Mesenchymal stem cell (in vitro differentiated cells and primary cell): Measurements from ENCODE around the gene KIAA1671.

Experiments
- DNase-seq: peaks from one replicate; pipeline ENCODE4 v3.0.0-alpha.2; 2013
- H2AFZ ChIP-seq: one replicate; pipeline ENCODE4 v1.6.1; 2013; ENCODE audit warnings: low read depth, mild to moderate bottlenecking, control low read depth, inconsistent platforms, low read length, moderate library complexity
- H2AK5ac ChIP-seq: 2 replicates; pipeline ENCODE4 v1.6.1; 2013; ENCODE audit warnings: low read length, moderate library complexity, mild to moderate bottlenecking, inconsistent platforms; ENCODE audit not compliant: severe bottlenecking
- H2BK120ac ChIP-seq: one replicate; pipeline ENCODE4 v1.6.1; 2013; ENCODE audit warnings: low read depth, mild to moderate bottlenecking, inconsistent platforms, low read length, moderate library complexity
- H2BK12ac ChIP-seq, 2 experiments: one replicate each; pipeline ENCODE4 v1.6.1; 2013; ENCODE audit warnings: inconsistent platforms in 2 of 2, low read length in 2 of 2, mild to moderate bottlenecking in 2 of 2, moderate library complexity in 2 of 2, control low read depth in 1 of 2
- H2BK15ac ChIP-seq: one replicate; pipeline ENCODE4 v1.6.1; 2013; ENCODE audit warnings: mild to moderate bottlenecking, low read depth, inconsistent platforms; ENCODE audit not compliant: poor library complexity, severe bottlenecking
- H2BK5ac ChIP-seq: 2 replicates; pipeline ENCODE4 v1.6.1; 2013; ENCODE audit warnings: low read depth, mild to moderate bottlenecking, low read length, control low read depth, inconsistent platforms; ENCODE audit not compliant: poor library complexity, severe bottlenecking
- H3K14ac ChIP-seq, 2 experiments: one replicate each; pipeline ENCODE4 v1.6.1; 2013; ENCODE audit warnings: inconsistent platforms in 2 of 2, low read length in 2 of 2, control low read depth in 1 of 2, mild to moderate bottlenecking in 1 of 2, moderate library complexity in 1 of 2
- H3K18ac ChIP-seq, 2 experiments: one replicate each; pipeline ENCODE4 v1.6.1; 2013; ENCODE audit warnings: inconsistent platforms in 2 of 2, low read length in 2 of 2, control low read depth in 1 of 2, low read depth in 1 of 2, mild to moderate bottlenecking in 1 of 2
- H3K23ac ChIP-seq, 2 experiments: one replicate each; pipeline ENCODE4 v1.6.1; 2013; ENCODE audit warnings: inconsistent platforms in 2 of 2, low read length in 2 of 2, mild to moderate bottlenecking in 2 of 2, moderate library complexity in 2 of 2, control low read depth in 1 of 2
- H3K27ac ChIP-seq: 2 replicates; pipeline ENCODE4 v1.5.1; 2013; ENCODE audit warnings: mild to moderate bottlenecking, moderate library complexity, low read length, control low read depth, inconsistent platforms; ENCODE audit not compliant: poor library complexity, severe bottlenecking
- H3K27me3 ChIP-seq, 2 experiments: 2 replicates each; pipeline versions ENCODE4 v1.6.1 to v1.7.0; 2013; ENCODE audit warnings: low read length in 2 of 2, mild to moderate bottlenecking in 2 of 2, moderate library complexity in 2 of 2, control low read depth in 1 of 2, inconsistent platforms in 1 of 2; ENCODE audit not compliant: control insufficient read depth in 1 of 2, insufficient read depth in 1 of 2
- H3K36me3 ChIP-seq, 2 experiments: 2 replicates each; pipeline versions ENCODE4 v1.6.1 to v1.7.0; 2013; ENCODE audit warnings: low read length in 2 of 2, control low read depth in 1 of 2, inconsistent platforms in 1 of 2, low read depth in 1 of 2, mild to moderate bottlenecking in 1 of 2; ENCODE audit not compliant: insufficient read depth in 2 of 2, control insufficient read depth in 1 of 2
- H3K4ac ChIP-seq, 2 experiments: one replicate each; pipeline ENCODE4 v1.6.1; 2013; ENCODE audit warnings: inconsistent platforms in 2 of 2, low read length in 2 of 2, mild to moderate bottlenecking in 2 of 2, moderate library complexity in 2 of 2, control low read depth in 1 of 2, low read depth in 1 of 2
- H3K4me1 ChIP-seq: 2 replicates; pipeline ENCODE4 v1.6.1; 2013; ENCODE audit warnings: low read depth, low read length, control low read depth; ENCODE audit not compliant: control insufficient read depth, insufficient read depth
- H3K4me2 ChIP-seq: 2 replicates; pipeline ENCODE4 v1.6.1; 2013; ENCODE audit warnings: low read length, mild to moderate bottlenecking, inconsistent platforms; ENCODE audit not compliant: poor library complexity, severe bottlenecking
- H3K4me3 ChIP-seq, 2 experiments: 2 replicates each; pipeline versions ENCODE4 v1.5.1 to v1.7.0; 2013; ENCODE audit warnings: low read length in 2 of 2, mild to moderate bottlenecking in 2 of 2, control low read depth in 1 of 2, low read depth in 1 of 2; ENCODE audit not compliant: insufficient read depth in 1 of 2
- H3K79me1 ChIP-seq: replicated peaks from 2 replicates; pipeline ENCODE4 v1.6.1; 2013; ENCODE audit warnings: mild to moderate bottlenecking, control low read depth, low read length, inconsistent platforms; ENCODE audit not compliant: poor library complexity, severe bottlenecking
- H3K9ac ChIP-seq: 2 replicates; pipeline ENCODE4 v1.7.0; 2013; ENCODE audit warnings: mild to moderate bottlenecking, low read length, moderate library complexity
- H3K9me3 ChIP-seq: 2 replicates; pipeline ENCODE4 v1.7.0; 2013; ENCODE audit warnings: mild to moderate bottlenecking, low read length; ENCODE audit not compliant: control insufficient read depth
- H4K8ac ChIP-seq: one replicate; pipeline ENCODE4 v1.6.1; 2013; ENCODE audit warnings: inconsistent platforms, mild to moderate bottlenecking, low read length, moderate library complexity
- H4K91ac ChIP-seq: one replicate; pipeline ENCODE4 v1.6.1; 2013; ENCODE audit warnings: mild to moderate bottlenecking, low read length, inconsistent platforms
- WGBS: methylation state at CpG from one replicate; pipeline ENCODE4 v1.1.7; 2013; ENCODE audit warnings: mixed read lengths; 5-methylcytosine and 5-hydroxymethylcytosine counted together

KIAA1671 gene

DNA sequence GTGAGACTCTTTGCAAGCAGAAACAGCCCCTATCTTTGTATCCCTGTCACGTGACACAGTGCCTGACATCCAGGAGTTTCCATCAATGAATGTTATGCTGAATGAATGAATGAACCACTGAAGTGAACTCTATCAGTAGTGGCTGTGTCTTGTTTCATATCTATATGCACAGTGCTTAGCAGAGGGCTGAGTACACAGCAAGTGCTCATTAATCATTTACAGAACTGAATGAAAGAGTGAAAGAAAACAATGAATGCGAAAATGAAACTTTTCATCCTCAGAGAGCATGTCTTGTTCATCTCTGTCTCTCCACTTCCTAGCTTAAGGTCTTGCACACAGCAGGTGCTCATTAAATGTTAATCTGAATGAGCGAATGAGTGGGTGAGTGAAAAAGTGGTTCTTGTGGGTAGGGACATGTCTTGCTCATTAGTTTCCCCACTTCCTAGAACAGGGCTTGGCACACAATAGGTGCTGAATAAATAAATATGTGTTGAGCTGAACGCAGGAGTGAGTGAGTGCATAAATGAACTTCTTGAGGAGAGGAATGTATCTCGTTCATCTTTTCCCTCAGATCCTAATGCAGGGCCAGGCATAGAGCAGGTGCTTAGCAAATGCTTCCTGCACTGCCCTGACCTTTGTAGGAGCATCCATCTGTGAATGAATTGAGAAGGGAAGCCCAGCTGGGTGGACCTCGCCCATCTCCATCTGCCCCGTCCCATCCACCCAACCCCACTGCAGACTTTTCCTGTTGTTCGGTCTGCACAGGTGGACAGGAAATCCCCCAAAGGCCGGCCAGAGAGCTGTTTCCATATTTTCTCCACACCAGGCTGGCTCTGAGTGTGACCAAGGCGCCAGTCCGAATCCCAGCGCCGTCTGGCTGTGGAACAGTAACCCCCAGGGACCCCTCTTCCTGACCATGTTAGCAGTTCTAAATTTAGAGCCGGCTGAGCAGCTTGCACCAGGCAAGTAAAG, 133.7 kb downstream of the KIAA1671 start:
- 56% methylated on average over 13 of the region's 14 CpGs for WGBS
- Histone ChIP-seq H3K4me3 (peak overlapping the region in 1 of 2 experiments; percentile 7), H3K27ac (peak overlapping the region; percentile 34), H3K36me3 (no peaks in the 10 kb centered on the region), H4K8ac (no peak overlapping the region), H3K4ac (no peak overlapping the region), H3K4me1 (peaks cover 19% of the 10 kb centered on the region), H3K14ac (no peak overlapping the region), H4K91ac (no peak overlapping the region), H2AFZ (no peak overlapping the region), H3K27me3 (no peaks in the 10 kb centered on the region), H2AK5ac (no peak overlapping the region), H2BK15ac (no peak overlapping the region), H2BK5ac (no peak overlapping the region), H3K9me3 (no peaks in the 10 kb centered on the region), H3K23ac (no peak overlapping the region), H3K9ac (no peak overlapping the region), H2BK120ac (no peak overlapping the region), H3K4me2 (peak overlapping the region; percentile 36), H3K79me1 (no peaks in the 10 kb centered on the region), H2BK12ac (no peak overlapping the region), H3K18ac (no peak overlapping the region)
- DNase-seq = peak; percentile 38

DNA sequence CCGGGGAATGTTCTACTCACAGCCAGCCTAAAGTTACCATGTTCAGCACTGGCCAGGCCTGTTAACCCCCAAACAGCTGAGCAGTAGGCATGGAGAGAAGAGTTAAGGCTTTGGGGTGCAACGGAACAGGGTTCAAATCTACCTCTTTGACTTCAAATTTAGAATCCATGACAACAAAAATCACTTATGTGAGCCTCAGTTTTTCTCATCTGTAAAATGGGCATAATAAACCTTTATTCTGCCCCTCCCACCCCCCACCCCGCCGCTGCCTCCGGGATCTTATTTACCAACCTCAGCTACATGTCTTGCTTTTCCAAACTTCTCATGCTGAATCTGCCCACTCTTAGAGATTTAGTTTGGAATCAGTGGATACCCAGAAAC, 134.4 kb downstream of the KIAA1671 start:
- Histone ChIP-seq H3K9ac (no peak overlapping the region), H3K4ac (no peak overlapping the region), H3K9me3 (no peaks in the 10 kb centered on the region), H2BK120ac (no peak overlapping the region), H4K91ac (no peak overlapping the region), H3K79me1 (no peaks in the 10 kb centered on the region), H2BK12ac (no peak overlapping the region), H3K4me2 (no peak overlapping the region), H3K36me3 (no peaks in the 10 kb centered on the region), H2AK5ac (no peak overlapping the region), H3K27me3 (no peaks in the 10 kb centered on the region), H3K18ac (no peak overlapping the region), H3K23ac (no peak overlapping the region), H3K4me1 (peaks cover 19% of the 10 kb centered on the region), H2AFZ (no peak overlapping the region), H3K4me3 (no peak overlapping the region), H4K8ac (no peak overlapping the region), H2BK5ac (no peak overlapping the region), H3K14ac (no peak overlapping the region), H2BK15ac (no peak overlapping the region), H3K27ac (peak overlapping the region; percentile 34)
- no peak for DNase-seq
- 69% methylated on average over 3 of the region's 5 CpGs for WGBS

GRCh38 chr22:25090225-25090890, 137.8 kb downstream of the KIAA1671 start:
- Histone ChIP-seq H3K27ac (no peak overlapping the region), H3K4ac (no peak overlapping the region), H4K8ac (no peak overlapping the region), H3K79me1 (no peaks in the 10 kb centered on the region), H2BK15ac (no peak overlapping the region), H3K18ac (no peak overlapping the region), H2BK120ac (no peak overlapping the region), H3K4me1 (peaks cover 10% of the 10 kb centered on the region), H3K9me3 (no peaks in the 10 kb centered on the region), H3K36me3 (no peaks in the 10 kb centered on the region), H2BK5ac (no peak overlapping the region), H3K14ac (no peak overlapping the region), H2AK5ac (no peak overlapping the region), H3K4me2 (no peak overlapping the region), H3K23ac (no peak overlapping the region), H2BK12ac (no peak overlapping the region), H3K9ac (no peak overlapping the region), H2AFZ (no peak overlapping the region), H3K27me3 (peaks cover 3 to 9% of the 10 kb centered on the region in 2 experiments), H3K4me3 (no peak overlapping the region), H4K91ac (no peak overlapping the region)
- 89% methylated on average over 9 of the region's 9 CpGs for WGBS
- no peak for DNase-seq

- Histone ChIP-seq H3K4ac (no peak overlapping the region), H3K36me3 (no peaks in the 10 kb centered on the region), H3K9me3 (no peaks in the 10 kb centered on the region), H3K23ac (no peak overlapping the region), H2BK15ac (no peak overlapping the region), H2BK12ac (no peak overlapping the region), H3K4me1 (peaks cover 4% of the 10 kb centered on the region), H3K14ac (no peak overlapping the region), H3K4me3 (no peak overlapping the region), H3K27ac (no peak overlapping the region), H3K27me3 (peaks cover 3 to 9% of the 10 kb centered on the region in 2 experiments), H4K91ac (no peak overlapping the region), H3K9ac (no peak overlapping the region), H2BK120ac (no peak overlapping the region), H2AFZ (no peak overlapping the region), H2BK5ac (no peak overlapping the region), H3K18ac (no peak overlapping the region), H2AK5ac (no peak overlapping the region), H4K8ac (no peak overlapping the region), H3K79me1 (no peaks in the 10 kb centered on the region), H3K4me2 (no peak overlapping the region)
- 97% methylated on average over 9 of the region's 9 CpGs for WGBS
- DNase-seq = no peak
Measured at GRCh38 chr22:25091458-25091857, 138.9 kb downstream of the KIAA1671 start.
